Astrocyte of the spinal cord (primary cell): ENCODE results near the gene CLECL1.
"Not testable (repeated sequence)": the region's sequence is repeated elsewhere in the genome, so short reads cannot be mapped to it uniquely, and the experiment has no call there.

Experiments
- DNase-seq: peaks from one replicate; pipeline ENCODE4 v3.0.0; 2011; ENCODE audit warnings: low read depth, low spot score
- H3K4me3 ChIP-seq: 2 replicates; pipeline ENCODE4 v1.5.1; 2011; ENCODE audit warnings: low read depth, mild to moderate bottlenecking, low read length, moderate library complexity
- in situ Hi-C: cut with HindIII; loops from 2 replicates; pipeline ENCODE4 v1.10.0; 2017; ENCODE audit warnings: low sequenced_read_pairs
- TF ChIP-seq, protein P1 (sequence below): IDR thresholded peaks from 2 replicates; pipeline ENCODE4 v1.5.1; 2012; ENCODE audit warnings: low read depth, mild to moderate bottlenecking, low read length, inconsistent platforms

CLECL1 gene

DNA sequence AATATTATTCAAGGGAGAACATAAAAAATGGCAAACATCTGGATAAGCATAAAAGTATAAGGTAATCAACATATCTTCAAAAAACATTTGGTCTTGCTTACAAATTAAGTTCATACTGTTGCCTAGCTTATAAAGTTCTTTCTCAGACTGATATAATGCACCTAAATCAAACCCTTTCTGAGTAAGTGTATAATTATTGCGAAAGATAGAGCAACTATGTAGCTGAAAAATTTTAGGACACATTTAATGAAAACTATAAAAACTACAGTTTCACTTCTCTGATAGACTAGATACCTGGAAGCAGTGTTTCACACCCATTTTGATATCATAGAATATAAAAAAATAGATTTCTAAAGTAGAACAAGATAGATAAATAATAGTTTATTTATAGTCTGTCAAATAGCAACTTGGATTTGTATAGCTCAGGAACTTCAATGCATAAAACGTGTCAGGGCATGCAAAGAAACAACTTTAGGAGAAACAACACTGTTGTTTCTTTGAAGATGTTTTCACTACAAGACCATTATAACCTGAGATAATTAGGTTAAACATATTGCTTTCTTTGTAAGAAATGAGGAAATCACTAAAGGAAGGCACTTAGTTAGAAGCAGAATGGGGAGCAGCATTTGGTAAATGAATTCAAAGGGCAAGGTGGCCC, 7.6 kb downstream of the CLECL1 start:
- no peak for DNase-seq
- in situ Hi-C loops: no loop called here
- TF ChIP-seq, protein P1, sequence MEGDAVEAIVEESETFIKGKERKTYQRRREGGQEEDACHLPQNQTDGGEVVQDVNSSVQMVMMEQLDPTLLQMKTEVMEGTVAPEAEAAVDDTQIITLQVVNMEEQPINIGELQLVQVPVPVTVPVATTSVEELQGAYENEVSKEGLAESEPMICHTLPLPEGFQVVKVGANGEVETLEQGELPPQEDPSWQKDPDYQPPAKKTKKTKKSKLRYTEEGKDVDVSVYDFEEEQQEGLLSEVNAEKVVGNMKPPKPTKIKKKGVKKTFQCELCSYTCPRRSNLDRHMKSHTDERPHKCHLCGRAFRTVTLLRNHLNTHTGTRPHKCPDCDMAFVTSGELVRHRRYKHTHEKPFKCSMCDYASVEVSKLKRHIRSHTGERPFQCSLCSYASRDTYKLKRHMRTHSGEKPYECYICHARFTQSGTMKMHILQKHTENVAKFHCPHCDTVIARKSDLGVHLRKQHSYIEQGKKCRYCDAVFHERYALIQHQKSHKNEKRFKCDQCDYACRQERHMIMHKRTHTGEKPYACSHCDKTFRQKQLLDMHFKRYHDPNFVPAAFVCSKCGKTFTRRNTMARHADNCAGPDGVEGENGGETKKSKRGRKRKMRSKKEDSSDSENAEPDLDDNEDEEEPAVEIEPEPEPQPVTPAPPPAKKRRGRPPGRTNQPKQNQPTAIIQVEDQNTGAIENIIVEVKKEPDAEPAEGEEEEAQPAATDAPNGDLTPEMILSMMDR: no peak
- H3K4me3 ChIP-seq: no peak overlapping the region

DNA sequence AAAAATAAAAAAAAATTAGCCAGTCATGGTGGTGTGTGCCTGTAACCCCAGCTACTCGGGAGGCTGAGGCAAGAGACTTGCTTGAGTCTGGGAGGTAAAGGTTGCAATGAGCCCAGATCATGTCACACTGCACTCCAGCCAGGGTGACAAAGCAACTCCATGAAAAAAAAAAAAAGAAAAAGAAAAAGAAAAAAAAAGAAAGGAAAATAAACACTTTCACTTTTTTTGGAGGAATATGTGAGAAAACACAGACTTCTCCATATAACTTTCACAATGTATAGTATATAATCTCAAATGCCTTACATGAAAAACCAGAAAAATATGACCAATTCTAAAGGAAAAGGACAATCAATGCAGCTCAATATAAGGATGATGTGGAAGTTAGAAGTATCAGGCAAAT, 8.9 kb downstream of the CLECL1 start:
- TF ChIP-seq, protein P1: no peak
- no peak overlapping the region for H3K4me3 ChIP-seq
- no peak for DNase-seq
- in situ Hi-C loops: no loop called here

DNA sequence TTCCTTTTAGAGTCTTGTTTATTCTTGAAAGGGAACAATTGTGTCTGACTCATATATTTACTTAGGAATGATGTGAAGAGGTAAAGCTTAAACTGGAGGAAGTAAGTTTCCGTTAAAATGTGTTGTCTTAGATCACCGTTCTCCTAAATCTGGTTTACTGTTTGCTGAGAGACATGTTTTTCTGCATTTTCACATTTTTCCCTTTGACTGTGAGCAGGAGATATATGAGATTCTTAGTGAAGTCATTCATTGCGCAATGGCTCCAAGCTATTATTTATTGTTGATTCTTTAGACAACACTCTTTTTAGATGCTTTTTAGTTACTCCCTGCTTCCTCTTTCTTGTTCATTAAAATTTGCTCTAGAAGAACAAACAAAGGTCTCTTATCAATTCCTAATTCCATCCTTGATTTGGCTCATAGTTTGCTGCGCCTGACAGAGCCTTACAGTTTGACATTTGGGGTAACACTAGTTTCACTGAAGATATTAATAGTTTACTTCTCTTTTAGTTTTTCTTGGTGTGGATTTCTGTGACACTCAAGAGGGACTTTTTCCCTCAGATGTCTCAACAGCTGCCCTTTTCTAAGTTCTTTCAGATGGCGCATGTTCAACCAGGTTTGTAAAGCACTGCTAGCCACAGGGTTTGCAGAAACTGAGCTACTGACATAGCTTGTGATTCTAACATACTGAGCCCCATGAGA, 11.4 kb downstream of the CLECL1 start:
- in situ Hi-C loops: no loop called here
- H3K4me3 ChIP-seq: no peak overlapping the region
- TF ChIP-seq, protein P1: no peak
- no peak for DNase-seq

DNA sequence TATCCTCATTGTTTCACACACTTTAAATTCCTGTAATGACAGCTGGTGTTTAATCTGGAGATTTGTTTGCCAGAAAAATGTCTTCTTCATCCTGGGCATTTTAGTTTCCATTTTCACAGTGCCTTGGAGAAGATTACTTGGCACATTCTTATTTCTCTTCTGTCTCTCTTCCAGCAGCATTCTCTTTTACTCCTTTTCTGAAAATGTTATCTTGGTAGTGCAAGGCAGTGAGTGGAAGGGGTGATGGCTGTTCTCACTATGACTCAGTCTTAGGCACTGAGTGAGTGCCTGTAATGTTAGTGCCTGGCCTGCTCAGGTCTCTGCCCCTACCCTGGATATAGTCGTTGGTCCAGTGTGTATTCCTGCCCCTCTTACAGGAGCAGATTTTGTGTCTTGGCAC, 13.1 kb downstream of the CLECL1 start:
- in situ Hi-C loops: no loop called here
- TF ChIP-seq, protein P1: no peak
- no peak for DNase-seq
- H3K4me3 ChIP-seq: no peak overlapping the region

DNA sequence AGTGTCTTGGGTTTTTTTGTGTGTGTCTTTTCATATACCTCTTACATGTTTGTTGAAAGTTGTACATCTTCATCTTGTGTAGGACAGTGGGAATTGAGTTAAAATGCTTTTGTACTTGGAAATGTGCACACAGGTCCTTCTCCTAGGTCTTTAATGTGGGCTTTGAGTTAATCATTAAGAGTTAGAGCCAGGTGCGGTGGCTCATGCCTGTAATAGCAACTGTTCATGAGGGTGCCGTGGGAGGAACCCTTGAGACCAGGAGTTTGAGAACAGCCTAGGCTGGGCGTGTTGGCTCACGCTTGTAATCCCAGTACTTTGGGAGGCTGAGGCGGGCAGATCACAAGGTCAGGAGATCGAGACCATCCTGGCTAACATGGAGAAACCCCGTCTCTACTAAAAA, 13.9 kb downstream of the CLECL1 start:
- H3K4me3 ChIP-seq: no peak overlapping the region
- TF ChIP-seq, protein P1: no peak
- in situ Hi-C loops: no loop called here
- no peak for DNase-seq

DNA sequence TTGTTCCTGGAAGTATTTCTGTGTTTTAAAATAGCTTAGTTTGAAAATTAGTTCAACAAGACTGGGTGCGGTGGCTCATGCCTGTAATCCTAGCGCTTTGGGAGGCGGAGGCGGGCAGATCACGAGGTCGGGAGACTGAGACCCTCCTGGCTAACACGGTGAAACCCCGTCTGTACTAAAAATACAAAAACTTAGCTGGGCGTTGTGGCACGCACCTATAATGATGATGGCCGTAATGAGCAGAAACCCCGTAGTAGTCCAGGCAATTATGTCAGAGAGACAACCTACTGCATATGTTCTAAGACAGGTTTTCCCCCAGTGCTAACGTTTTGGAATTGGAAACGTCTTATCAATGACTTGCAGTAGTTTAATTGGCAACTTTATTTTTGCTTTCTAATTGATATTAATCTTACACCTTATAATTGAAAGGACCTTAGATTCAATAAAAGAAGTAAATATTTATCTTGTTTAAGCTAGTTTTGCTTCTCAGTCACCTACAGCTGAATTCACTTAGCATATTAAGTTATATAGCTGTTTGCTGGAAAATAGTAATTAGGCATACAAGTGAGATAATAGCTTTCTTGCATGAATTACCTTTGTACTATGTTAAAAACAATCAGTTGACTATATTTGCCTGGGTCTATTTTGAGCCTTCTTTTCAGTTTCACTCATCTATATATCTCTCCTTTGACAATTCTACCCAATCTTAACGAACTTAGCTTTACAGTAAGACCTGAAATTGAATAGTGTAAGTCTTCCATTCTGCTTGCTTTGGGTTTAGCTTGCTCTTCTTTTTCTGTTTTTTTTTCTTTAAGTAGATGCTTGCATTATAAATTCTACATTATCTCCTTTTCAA, 15.6 kb downstream of the CLECL1 start:
- in situ Hi-C loops: no loop called here
- DNase-seq: no peak
- TF ChIP-seq, protein P1: no peak
- no peak overlapping the region for H3K4me3 ChIP-seq

DNA sequence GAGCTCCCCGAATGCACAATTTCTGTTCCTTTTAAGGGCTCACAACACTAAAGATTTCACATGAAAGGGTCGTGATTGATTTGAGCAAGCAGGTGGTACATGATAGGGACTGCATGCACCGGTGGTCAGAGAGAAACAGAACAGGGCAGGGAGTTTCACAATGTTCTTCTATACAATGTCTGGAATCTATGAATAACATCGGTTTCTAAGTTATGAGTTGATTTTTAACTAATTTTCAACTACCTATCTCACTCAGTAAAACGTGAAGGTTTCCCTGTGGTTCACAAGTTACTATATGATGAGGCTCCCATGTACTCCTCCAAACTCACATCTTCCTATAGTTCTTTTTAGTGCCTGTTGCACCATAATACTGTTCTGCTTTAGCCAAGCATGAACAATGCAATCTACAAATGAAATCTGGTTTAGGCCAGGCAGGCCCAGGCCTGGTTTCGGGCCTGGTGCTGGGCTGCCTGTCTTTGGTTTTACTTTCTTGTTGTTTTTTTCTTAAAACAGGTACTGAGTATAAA, 19.8 kb downstream of the CLECL1 start:
- DNase-seq, in situ Hi-C loops, H3K4me3 ChIP-seq: not testable (repeated sequence)
